Astrocyte of the spinal cord (primary cell): ENCODE data around the gene ADAM19.
A peak's percentile ranks its signal among the peaks of the same experiment; 100 is the strongest.

Experiments used
- DNase-seq: peaks from one replicate; pipeline ENCODE4 v3.0.0; 2011; ENCODE audit warnings: low read depth, low spot score
- H3K4me3 ChIP-seq: 2 replicates; pipeline ENCODE4 v1.5.1; 2011; ENCODE audit warnings: low read depth, mild to moderate bottlenecking, low read length, moderate library complexity
- CTCF ChIP-seq: IDR thresholded peaks from 2 replicates; pipeline ENCODE4 v1.5.1; 2012; ENCODE audit warnings: low read depth, mild to moderate bottlenecking, low read length, inconsistent platforms
- in situ Hi-C: cut with HindIII; loops from 2 replicates; pipeline ENCODE4 v1.10.0; 2017; ENCODE audit warnings: low sequenced_read_pairs

Gene ADAM19

DNA sequence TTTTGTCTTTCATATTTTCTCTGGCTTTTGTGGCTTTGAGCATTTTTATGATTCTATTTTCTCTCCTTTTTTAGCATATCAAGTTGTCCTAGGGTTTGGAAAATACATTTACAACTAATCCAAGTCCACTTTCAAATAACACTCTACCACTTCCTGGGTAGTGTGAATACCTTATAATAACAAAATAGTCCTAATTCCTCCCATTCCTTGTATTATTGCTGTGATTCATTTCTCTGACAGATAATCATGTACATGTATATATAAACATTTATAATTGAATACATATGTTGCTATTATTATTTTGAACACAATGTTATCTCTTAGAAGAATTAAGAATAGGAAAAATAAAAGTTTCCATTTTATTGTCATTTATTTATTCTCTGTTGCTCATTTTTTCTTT, 14.9 kb upstream of the ADAM19 start:
- in situ Hi-C loops, result no loop called here
- no peak overlapping the region for H3K4me3 ChIP-seq
- no peak for DNase-seq
- TF ChIP-seq CTCF, result no peak

- no peak for TF ChIP-seq CTCF
- in situ Hi-C loops, result no loop called here
- no peak overlapping the region for H3K4me3 ChIP-seq
- no peak for DNase-seq
Measured at GRCh38 chr5:157584628-157585027, 9.1 kb upstream of the ADAM19 start.

- DNase-seq, result no peak
- no peak overlapping the region for H3K4me3 ChIP-seq
- peak; percentile 14 for TF ChIP-seq CTCF
- in situ Hi-C loops, result no loop called here
Measured at GRCh38 chr5:157582731-157583620, 7.4 kb upstream of the ADAM19 start.

DNA sequence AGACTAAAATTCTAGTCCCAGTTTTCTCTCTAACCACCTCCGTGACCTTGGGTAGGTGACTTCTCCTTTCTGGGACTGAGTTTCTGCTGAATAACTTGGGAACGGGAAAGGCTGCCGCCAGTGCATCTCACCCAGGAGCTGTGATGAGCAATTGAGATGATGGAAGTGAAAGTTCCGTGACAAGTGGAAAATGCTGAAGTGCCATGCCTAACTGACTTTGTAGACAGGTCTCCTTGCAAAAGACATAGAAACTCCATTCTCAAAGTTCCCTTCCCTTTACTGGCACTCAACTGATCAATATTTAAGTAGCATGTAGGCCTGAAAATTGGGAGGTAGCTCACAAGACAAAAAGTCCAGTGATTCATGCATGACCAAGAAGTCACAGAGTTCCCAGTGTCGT, 6.3 kb upstream of the ADAM19 start:
- DNase-seq, result no peak

DNA sequence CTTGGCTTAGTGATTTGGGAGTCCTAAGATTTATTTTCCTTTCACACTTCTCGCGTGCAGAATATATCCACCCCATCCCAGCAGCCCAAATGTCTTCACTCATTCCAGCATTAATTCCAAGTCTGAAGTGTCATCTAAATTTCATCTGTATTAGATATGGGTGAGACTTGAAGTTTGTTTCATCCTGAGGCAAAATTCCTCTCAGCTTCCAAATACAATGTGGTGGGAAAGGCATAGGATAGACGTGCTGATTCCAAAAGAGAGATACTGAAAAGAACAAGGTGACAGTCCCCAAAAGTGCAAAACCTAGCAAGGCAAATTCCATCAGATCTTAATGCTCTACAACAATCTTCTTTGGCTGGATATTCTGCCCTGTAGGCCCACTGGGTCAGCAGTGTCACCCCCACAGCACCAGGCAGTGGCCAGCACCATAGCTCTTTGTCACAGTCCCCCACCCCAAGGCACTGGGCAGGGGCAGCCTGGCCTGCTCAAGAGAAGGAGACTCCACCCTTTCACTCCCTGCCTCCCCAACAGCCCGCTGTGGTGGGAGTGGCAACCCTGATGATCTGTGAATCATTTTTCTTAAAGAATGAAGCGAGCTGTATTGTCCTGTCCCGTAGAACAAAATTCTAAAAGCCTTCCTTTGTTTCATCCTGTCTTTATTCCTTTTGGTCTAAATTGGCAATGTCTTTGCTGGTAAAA, 2.7 kb upstream of the ADAM19 start:
- in situ Hi-C loops, result no loop called here
- H3K4me3 ChIP-seq, result no peak overlapping the region
- no peak for DNase-seq
- no peak for TF ChIP-seq CTCF

More for the DNA sequence above, 6.3 kb upstream of the ADAM19 start:
- in situ Hi-C loops, result no loop called here
- TF ChIP-seq CTCF, result no peak
- no peak overlapping the region for H3K4me3 ChIP-seq

DNA sequence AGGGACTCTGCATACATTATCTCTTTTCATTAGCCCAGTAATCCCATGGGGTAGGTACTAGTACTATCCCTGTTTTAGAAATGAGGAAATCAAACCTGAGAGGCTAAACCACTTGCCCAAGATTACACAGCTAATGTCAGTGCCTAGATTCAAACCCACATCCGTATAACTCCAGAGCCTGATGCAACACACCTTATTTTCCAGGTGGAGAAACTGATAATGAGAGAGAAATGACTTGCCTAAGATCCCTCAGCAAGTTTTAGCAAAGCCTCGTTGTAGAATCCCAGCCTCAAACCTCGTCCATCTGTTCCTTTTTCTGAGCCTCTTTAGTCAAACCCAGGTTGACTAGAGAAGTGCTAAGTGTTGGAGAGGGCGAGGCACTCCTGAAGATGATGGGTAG, 1.1 kb upstream of the ADAM19 start:
- TF ChIP-seq CTCF, result no peak
- H3K4me3 ChIP-seq, result no peak overlapping the region
- in situ Hi-C loops, result no loop called here
- DNase-seq, result no peak
